Neural cell (in vitro differentiated cells): ENCODE measurements around the gene CAPN8.

Experiments
- EP300 ChIP-seq: fragments of 450-650 bp; conservative IDR thresholded peaks from 2 replicates; pipeline ENCODE4 v1.6.1; 2014; ENCODE audit warnings: antibody characterized with exemption, mild to moderate bottlenecking, moderate library complexity; ENCODE audit not compliant: poor library complexity, severe bottlenecking
- EZH2 ChIP-seq: fragments of 200-600, 300-800 bp; shearing (Covaris generic), sonication (generic); IDR thresholded peaks from 2 replicates; pipeline ENCODE4 v1.6.1; 2014; ENCODE audit warnings: antibody characterized with exemption, low read length, borderline replicate concordance, mild to moderate bottlenecking; ENCODE audit not compliant: insufficient read depth, poor library complexity, severe bottlenecking
- POLR2AphosphoS5 ChIP-seq: IDR thresholded peaks from 2 replicates; pipeline ENCODE4 v1.6.1; 2012
- RAD21 ChIP-seq: fragments of 450-650 bp; conservative IDR thresholded peaks from 2 replicates; pipeline ENCODE4 v1.6.1; 2014; ENCODE audit warnings: antibody characterized with exemption, mild to moderate bottlenecking, moderate library complexity
- TAF1 ChIP-seq: IDR thresholded peaks from 2 replicates; pipeline ENCODE4 v1.6.1; 2012; ENCODE audit warnings: low read depth
- TF ChIP-seq, protein P1 (sequence below): fragments of 450-650 bp; IDR thresholded peaks from 2 replicates; pipeline ENCODE4 v1.5.1; 2014; ENCODE audit warnings: antibody characterized with exemption, mild to moderate bottlenecking, moderate library complexity; ENCODE audit not compliant: poor library complexity, severe bottlenecking

DNA sequence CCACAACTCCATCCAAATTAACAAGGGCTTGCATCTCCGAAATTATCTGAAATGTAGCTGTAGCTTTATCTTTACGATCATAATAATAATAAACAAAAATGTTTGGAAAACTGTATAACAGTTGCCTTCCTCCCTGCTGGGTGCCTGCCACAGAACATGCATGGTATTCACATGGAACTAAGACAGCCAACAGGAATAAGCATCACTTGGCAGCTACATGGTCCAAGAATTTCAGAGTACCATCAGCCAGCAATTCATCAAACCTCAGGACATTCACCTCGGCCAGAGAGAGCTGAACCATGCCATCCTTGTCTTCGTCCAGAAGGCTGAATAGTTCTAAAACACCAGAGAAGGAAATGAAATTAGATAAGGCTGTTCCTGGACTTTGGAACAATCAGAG lies 122.7 kb downstream of the CAPN8 start:
- TF ChIP-seq, protein P1, sequence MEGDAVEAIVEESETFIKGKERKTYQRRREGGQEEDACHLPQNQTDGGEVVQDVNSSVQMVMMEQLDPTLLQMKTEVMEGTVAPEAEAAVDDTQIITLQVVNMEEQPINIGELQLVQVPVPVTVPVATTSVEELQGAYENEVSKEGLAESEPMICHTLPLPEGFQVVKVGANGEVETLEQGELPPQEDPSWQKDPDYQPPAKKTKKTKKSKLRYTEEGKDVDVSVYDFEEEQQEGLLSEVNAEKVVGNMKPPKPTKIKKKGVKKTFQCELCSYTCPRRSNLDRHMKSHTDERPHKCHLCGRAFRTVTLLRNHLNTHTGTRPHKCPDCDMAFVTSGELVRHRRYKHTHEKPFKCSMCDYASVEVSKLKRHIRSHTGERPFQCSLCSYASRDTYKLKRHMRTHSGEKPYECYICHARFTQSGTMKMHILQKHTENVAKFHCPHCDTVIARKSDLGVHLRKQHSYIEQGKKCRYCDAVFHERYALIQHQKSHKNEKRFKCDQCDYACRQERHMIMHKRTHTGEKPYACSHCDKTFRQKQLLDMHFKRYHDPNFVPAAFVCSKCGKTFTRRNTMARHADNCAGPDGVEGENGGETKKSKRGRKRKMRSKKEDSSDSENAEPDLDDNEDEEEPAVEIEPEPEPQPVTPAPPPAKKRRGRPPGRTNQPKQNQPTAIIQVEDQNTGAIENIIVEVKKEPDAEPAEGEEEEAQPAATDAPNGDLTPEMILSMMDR = no peak
- TF ChIP-seq RAD21 = no peak
- no peak for TF ChIP-seq EP300
- no peak for TF ChIP-seq TAF1
- TF ChIP-seq EZH2 = no peak
- TF ChIP-seq POLR2AphosphoS5 = no peak
